Neural crest cell (in vitro differentiated cells): ENCODE measurements around the gene ZNRF2. TPM values are rescaled to one million over a fixed set of nuclear protein-coding genes. Genes with fewer than 3 reads are reported as not detected.

ENCODE experiments used
- DNase-seq: peaks from one replicate; pipeline ENCODE4 v3.0.0; 2021; ENCODE audit warnings: low read depth, mixed read lengths, low spot score
- H3K27ac Mint-ChIP-seq: one replicate; pipeline ENCODE4 v1.8.0; 2021; ENCODE audit warnings: mild to moderate bottlenecking, mixed read lengths; ENCODE audit not compliant: unreplicated experiment
- H3K27me3 Mint-ChIP-seq: 2 replicates; pipeline ENCODE4 v1.8.0; 2021; ENCODE audit warnings: low read depth, mild to moderate bottlenecking, mixed read lengths
- H3K36me3 Mint-ChIP-seq: 2 replicates; pipeline ENCODE4 v1.8.0; 2021; ENCODE audit warnings: low read depth, mild to moderate bottlenecking, mixed read lengths
- H3K4me1 Mint-ChIP-seq: 2 replicates; pipeline ENCODE4 v1.8.0; 2021; ENCODE audit warnings: mixed read lengths
- H3K4me3 Mint-ChIP-seq: one replicate; pipeline ENCODE4 v1.8.0; 2021; ENCODE audit warnings: mild to moderate bottlenecking, mixed read lengths
- H3K9me3 Mint-ChIP-seq: 2 replicates; pipeline ENCODE4 v1.8.0; 2021; ENCODE audit warnings: mixed read lengths
- total RNA-seq: library from RNA; stranded (reverse); gene quantifications from 2 replicates; pipeline ENCODE4 v1.2.1, GENCODE V29; 2021
- TF ChIP-seq, protein P1 (sequence below): fragments of 200-600 bp; sonication (generic); conservative IDR thresholded peaks from 2 replicates; pipeline ENCODE4 v1.5.0; 2021; ENCODE audit warnings: antibody characterized with exemption, mild to moderate bottlenecking

ZNRF2 gene
- total RNA-seq, 1 donor from 2014 or later = 5.4 TPM

DNA sequence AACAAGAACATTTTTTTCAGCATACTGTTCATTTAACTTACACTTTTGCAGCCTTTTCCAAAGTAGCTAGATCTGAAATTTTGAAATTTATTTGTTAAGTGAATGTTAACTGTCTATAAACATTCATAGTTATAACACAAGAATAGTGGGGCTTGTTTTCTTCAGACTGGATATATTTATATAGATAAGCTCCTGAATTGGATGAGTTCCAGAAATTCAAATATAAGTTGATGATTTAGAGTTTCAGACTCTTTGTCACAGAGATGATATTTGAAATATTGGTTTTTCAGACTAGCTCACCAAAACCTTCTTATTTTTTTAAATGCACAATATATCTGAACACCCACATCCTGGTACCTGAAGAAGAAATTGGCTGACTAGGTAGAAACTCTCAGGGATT is 44.0 kb downstream of the ZNRF2 start:
- Mint-ChIP-seq H3K4me1 (no peaks in the 10 kb centered on the region), H3K4me3 (no peak overlapping the region), H3K36me3 (peaks cover 2% of the 10 kb centered on the region), H3K27ac (no peak overlapping the region), H3K9me3 (peaks cover 3% of the 10 kb centered on the region), H3K27me3 (no peaks in the 10 kb centered on the region)
- no peak for DNase-seq
- TF ChIP-seq, protein P1, sequence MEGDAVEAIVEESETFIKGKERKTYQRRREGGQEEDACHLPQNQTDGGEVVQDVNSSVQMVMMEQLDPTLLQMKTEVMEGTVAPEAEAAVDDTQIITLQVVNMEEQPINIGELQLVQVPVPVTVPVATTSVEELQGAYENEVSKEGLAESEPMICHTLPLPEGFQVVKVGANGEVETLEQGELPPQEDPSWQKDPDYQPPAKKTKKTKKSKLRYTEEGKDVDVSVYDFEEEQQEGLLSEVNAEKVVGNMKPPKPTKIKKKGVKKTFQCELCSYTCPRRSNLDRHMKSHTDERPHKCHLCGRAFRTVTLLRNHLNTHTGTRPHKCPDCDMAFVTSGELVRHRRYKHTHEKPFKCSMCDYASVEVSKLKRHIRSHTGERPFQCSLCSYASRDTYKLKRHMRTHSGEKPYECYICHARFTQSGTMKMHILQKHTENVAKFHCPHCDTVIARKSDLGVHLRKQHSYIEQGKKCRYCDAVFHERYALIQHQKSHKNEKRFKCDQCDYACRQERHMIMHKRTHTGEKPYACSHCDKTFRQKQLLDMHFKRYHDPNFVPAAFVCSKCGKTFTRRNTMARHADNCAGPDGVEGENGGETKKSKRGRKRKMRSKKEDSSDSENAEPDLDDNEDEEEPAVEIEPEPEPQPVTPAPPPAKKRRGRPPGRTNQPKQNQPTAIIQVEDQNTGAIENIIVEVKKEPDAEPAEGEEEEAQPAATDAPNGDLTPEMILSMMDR = no peak

- no peak overlapping the region for H3K4me3 Mint-ChIP-seq
These were observed 45.3 kb downstream of the ZNRF2 start for GRCh38 chr7:30329716-30330115.

GRCh38 chr7:30330134-30331111 is 46.0 kb downstream of the ZNRF2 start:
- Mint-ChIP-seq H3K9me3 (peaks cover 3% of the 10 kb centered on the region), H3K27ac (no peak overlapping the region), H3K36me3 (no peaks in the 10 kb centered on the region), H3K27me3 (no peaks in the 10 kb centered on the region), H3K4me1 (no peaks in the 10 kb centered on the region), H3K4me3 (no peak overlapping the region)
- TF ChIP-seq, protein P1 = no peak
- DNase-seq = no peak

More at GRCh38 chr7:30329716-30330115, 45.3 kb downstream of the ZNRF2 start:
- H3K4me1 Mint-ChIP-seq = no peaks in the 10 kb centered on the region
- H3K36me3 Mint-ChIP-seq = no peaks in the 10 kb centered on the region
- DNase-seq = no peak
- H3K27me3 Mint-ChIP-seq = no peaks in the 10 kb centered on the region
- no peak overlapping the region for H3K27ac Mint-ChIP-seq
- TF ChIP-seq, protein P1 = no peak
- peaks cover 3% of the 10 kb centered on the region for H3K9me3 Mint-ChIP-seq

GRCh38 chr7:30331338-30331737 is 46.9 kb downstream of the ZNRF2 start:
- Mint-ChIP-seq H3K36me3 (no peaks in the 10 kb centered on the region), H3K27me3 (no peaks in the 10 kb centered on the region), H3K4me1 (no peaks in the 10 kb centered on the region), H3K27ac (no peak overlapping the region), H3K4me3 (no peak overlapping the region), H3K9me3 (peaks cover 3% of the 10 kb centered on the region)
- DNase-seq = no peak
- TF ChIP-seq, protein P1 = no peak

DNA sequence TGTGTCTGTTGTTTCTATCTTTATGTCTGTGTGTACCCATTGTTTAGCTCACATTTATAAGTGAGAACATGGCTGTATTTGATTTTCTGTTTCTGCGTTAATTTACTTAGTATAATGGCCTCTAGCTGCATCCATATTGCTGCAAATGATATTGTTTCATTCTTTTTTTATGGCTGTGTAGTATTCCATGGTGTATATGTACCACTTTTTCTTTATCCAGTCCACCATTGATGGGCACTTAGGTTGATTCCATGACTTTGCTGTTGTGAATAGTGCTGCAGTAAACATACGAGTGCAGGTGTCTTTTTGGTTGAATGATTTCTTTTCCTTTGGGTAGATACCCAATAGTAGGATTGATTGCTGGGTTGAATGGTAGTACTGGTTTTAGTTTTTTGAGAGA is 48.2 kb downstream of the ZNRF2 start:
- H3K27me3 Mint-ChIP-seq = no peaks in the 10 kb centered on the region
- H3K4me3 Mint-ChIP-seq = no peak overlapping the region
- H3K27ac Mint-ChIP-seq = no peak overlapping the region
- H3K4me1 Mint-ChIP-seq = no peaks in the 10 kb centered on the region
- H3K36me3 Mint-ChIP-seq = no peaks in the 10 kb centered on the region
- TF ChIP-seq, protein P1 = no peak
- DNase-seq = no peak
- peaks cover 3% of the 10 kb centered on the region for H3K9me3 Mint-ChIP-seq
